Prostate gland (tissue), 2 donors: Measurements from ENCODE around the gene SHISAL1.
"Not testable (repeated sequence)": the region's sequence is repeated elsewhere in the genome, so short reads cannot be mapped to it uniquely, and the experiment has no call there.

ENCODE experiments used
- CTCF ChIP-seq, 4 experiments: fragments of 200-600 bp in 2 of 4; fragments of 450-650 bp in 2 of 4; sonication (generic) in 2 of 4; IDR thresholded peaks; 1 replicate in 3 of 4; 2 replicates in 1 of 4; pipeline ENCODE4 v1.5.1; 2016 to 2019; ENCODE audit warnings: antibody characterized with exemption in 4 of 4, mild to moderate bottlenecking in 2 of 4, moderate library complexity in 2 of 4
- POLR2A ChIP-seq: fragments of 450-650 bp; IDR thresholded peaks from one replicate; pipeline ENCODE4 v1.6.1; 2016; ENCODE audit warnings: antibody characterized with exemption, mild to moderate bottlenecking
- POLR2AphosphoS5 ChIP-seq: sonication (generic); formaldehyde crosslinking; IDR thresholded peaks from one replicate; pipeline ENCODE4 v1.6.1; 2017; ENCODE audit warnings: antibody characterized with exemption

DNA sequence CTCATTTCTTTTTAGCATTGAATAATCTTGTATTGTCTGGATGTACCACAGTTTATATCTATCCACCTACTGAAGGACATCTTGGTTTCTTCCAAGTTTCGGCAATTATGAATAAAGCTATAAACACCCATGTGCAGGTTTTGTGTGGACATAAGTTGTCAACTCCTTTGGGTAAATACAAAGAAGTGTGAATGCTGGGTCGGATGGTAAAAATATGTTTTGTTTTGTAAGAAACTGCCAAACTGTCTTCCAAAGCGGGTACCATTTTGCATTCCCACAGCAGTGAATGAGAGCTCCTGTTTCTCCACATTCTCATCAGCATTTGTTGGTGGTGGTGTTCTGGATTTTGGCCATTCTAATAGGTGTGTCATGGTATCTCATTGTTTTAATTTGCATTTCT, 71.6 kb downstream of the SHISAL1 start:
- TF ChIP-seq CTCF (IDR thresholded peaks at IDR 0.05); POLR2AphosphoS5; POLR2A: not testable (repeated sequence)
